Lung (tissue), 12 donors: ENCODE measurements around the gene SMIM5. TPM values are rescaled to one million over a fixed set of nuclear protein-coding genes. Genes with fewer than 3 reads are reported as not detected.

Source experiments
- ATAC-seq: fragments of 200-7000 bp; cut with Tn5 transposase; one replicate; pipeline ENCODE4 v1.9.1; 2020; ENCODE audit warnings: moderate number of reproducible peaks; ENCODE audit not compliant: insufficient read depth, low FRiP score
- DNase-seq, 3 donors: peaks; one replicate each; pipeline ENCODE4 v3.0.0-alpha.2; 2013 to 2017
- H3K27ac ChIP-seq, 2 donors: one replicate each; pipeline ENCODE4 v1.5.1; 2013; ENCODE audit warnings: mild to moderate bottlenecking in 2 of 2, moderate library complexity in 2 of 2, control low read depth in 1 of 2, inconsistent platforms in 1 of 2, low read depth in 1 of 2, low read length in 1 of 2
- H3K27me3 ChIP-seq, 3 donors: one replicate each; pipeline ENCODE4 v1.5.1; 2013; ENCODE audit warnings: low read length in 2 of 3; ENCODE audit not compliant: control insufficient read depth in 3 of 3, insufficient read depth in 3 of 3
- H3K36me3 ChIP-seq, 4 donors: one replicate each; pipeline ENCODE4 v1.5.1; 2013; ENCODE audit warnings: low read length in 4 of 4, mild to moderate bottlenecking in 1 of 4, moderate library complexity in 1 of 4; ENCODE audit not compliant: control insufficient read depth in 4 of 4, insufficient read depth in 4 of 4
- H3K4me1 ChIP-seq, 5 donors: one replicate each; pipeline ENCODE4 v1.5.1; 2013; ENCODE audit warnings: low read length in 5 of 5, mild to moderate bottlenecking in 2 of 5, moderate library complexity in 1 of 5; ENCODE audit not compliant: control insufficient read depth in 5 of 5, insufficient read depth in 5 of 5
- H3K4me3 ChIP-seq: one replicate; pipeline ENCODE4 v1.5.1; 2013; ENCODE audit warnings: mild to moderate bottlenecking, control low read depth, moderate library complexity
- H3K9ac ChIP-seq, 2 donors: one replicate each; pipeline ENCODE4 v1.5.1; 2013; ENCODE audit warnings: low read length in 2 of 2, control low read depth in 1 of 2; ENCODE audit not compliant: insufficient read depth in 1 of 2
- H3K9me3 ChIP-seq, 4 donors: one replicate each; pipeline ENCODE4 v1.5.1; 2013; ENCODE audit warnings: low read length in 3 of 4, mild to moderate bottlenecking in 1 of 4, moderate library complexity in 1 of 4; ENCODE audit not compliant: control insufficient read depth in 4 of 4, insufficient read depth in 3 of 4
- CTCF ChIP-seq: IDR thresholded peaks from 2 replicates; pipeline ENCODE4 v1.5.1; 2012; ENCODE audit warnings: mild to moderate bottlenecking; ENCODE audit errors: control extremely low read depth, extremely low read depth
- WGBS, 2 donors: extraction: QIAGEN DNeasy Blood & Tissue Kit; methylation state at CpG; one replicate each; pipeline ENCODE4 v1.1.7; 2013; 5-methylcytosine and 5-hydroxymethylcytosine counted together
- polyA plus RNA-seq, 2 donors: library from polyadenylated mRNA; stranded (reverse); fragments of 200-250 nt; gene quantifications; one replicate each; pipeline ENCODE4 v1.2.1, GENCODE V29; 2013
- total RNA-seq, 2 donors: library from RNA; depleted of rRNA in 1 of 2; stranded (reverse); fragments of >200 nt in 1 of 2; gene quantifications; one replicate each; pipeline ENCODE4 v1.2.1, GENCODE V29; 2014 to 2021
- donor health status: control.
- donor health status: control.
- donor health status: Bipolar disorder and iron deficiency.
- donor health status: healthy.
- donor health status: DM: yes; HTN: yes; CAD: no.

The SMIM5 gene
- total and polyA plus RNA-seq, 4 donors = 2.2 to 7.5 (median 3.9) TPM

GRCh38 chr17:75652341-75652740, 19.1 kb downstream of the SMIM5 start:
- no peaks in the 10 kb centered on the region for H3K9me3 ChIP-seq
- 76 to 92% methylated on average over 5 of the region's 5 CpGs for WGBS, 2 donors
- peaks cover 5 to 23% (median 8%) of the 10 kb centered on the region in 4 donors for H3K36me3 ChIP-seq
- H3K9ac ChIP-seq = no peak overlapping the region
- DNase-seq = no peak
- H3K4me1 ChIP-seq = no peaks in the 10 kb centered on the region
- H3K4me3 ChIP-seq = no peak overlapping the region
- ATAC-seq = no peak
- TF ChIP-seq CTCF = no peak
- H3K27me3 ChIP-seq = no peaks in the 10 kb centered on the region
- H3K27ac ChIP-seq = no peak overlapping the region

- 45 to 61% methylated on average over 6 of the region's 6 CpGs for WGBS, 2 donors
- ATAC-seq (peak; percentile 34), DNase-seq (no peak)
- H3K27me3 ChIP-seq = no peaks in the 10 kb centered on the region
- H3K4me3 ChIP-seq = no peak overlapping the region
- H3K9ac ChIP-seq = no peak overlapping the region
- peak; percentile 11 for TF ChIP-seq CTCF
- no peaks in the 10 kb centered on the region for H3K9me3 ChIP-seq
- peaks cover 5 to 25% (median 9%) of the 10 kb centered on the region in 4 donors for H3K36me3 ChIP-seq
- no peaks in the 10 kb centered on the region for H3K4me1 ChIP-seq
- H3K27ac ChIP-seq = no peak overlapping the region
Observed at GRCh38 chr17:75652934-75653549, 19.8 kb downstream of the SMIM5 start.

DNA sequence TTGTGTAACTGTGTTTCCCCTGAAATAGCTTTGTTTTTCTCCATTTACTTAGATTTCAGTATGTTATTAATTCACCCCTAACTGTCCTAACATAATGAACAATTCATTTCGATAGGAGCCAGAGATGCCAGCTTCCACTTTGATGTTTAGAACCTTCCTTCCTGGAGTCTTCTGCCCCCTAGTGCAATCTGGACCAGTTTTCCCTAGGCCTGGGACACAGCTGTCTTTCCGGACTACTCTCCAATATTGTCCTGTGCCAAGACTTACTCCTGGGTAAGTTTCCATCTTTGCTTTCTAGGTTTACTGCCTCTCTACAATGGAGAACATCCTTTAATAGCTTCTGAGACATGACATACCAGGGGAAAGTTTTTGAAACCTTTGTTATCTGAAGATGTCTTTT, 20.9 kb downstream of the SMIM5 start:
- DNase-seq (no peak), ATAC-seq (no peak)
- Histone ChIP-seq H3K27ac (no peak overlapping the region), H3K9me3 (no peaks in the 10 kb centered on the region), H3K4me1 (no peaks in the 10 kb centered on the region), H3K4me3 (no peak overlapping the region), H3K36me3 (peaks cover 5 to 22% (median 9%) of the 10 kb centered on the region in 4 donors), H3K27me3 (no peaks in the 10 kb centered on the region), H3K9ac (no peak overlapping the region)
- TF ChIP-seq CTCF = no peak
- WGBS, 2 donors = 34 to 35% methylated on average over 2 of the region's 2 CpGs

- Histone ChIP-seq H3K9ac (no peak overlapping the region), H3K4me1 (no peaks in the 10 kb centered on the region), H3K27ac (no peak overlapping the region), H3K4me3 (no peak overlapping the region), H3K27me3 (no peaks in the 10 kb centered on the region), H3K9me3 (peaks cover 0 to 3% (median 0%) of the 10 kb centered on the region in 4 donors), H3K36me3 (peaks cover 7 to 25% (median 12%) of the 10 kb centered on the region in 4 donors)
- 87 to 93% methylated on average over 5 of the region's 5 CpGs for WGBS, 2 donors
- ATAC-seq = no peak
- TF ChIP-seq CTCF = no peak
- DNase-seq = no peak
Observed at GRCh38 chr17:75658237-75658636, 25.0 kb downstream of the SMIM5 start.
